BJ (cell line): ENCODE results near the gene TMCO1. TPM values are rescaled to one million over a fixed set of nuclear protein-coding genes. Genes with fewer than 3 reads are reported as not detected.

Experiments used
- CTCF ChIA-PET: fragments of 350-600 bp; formaldehyde crosslinking; extraction: SDS; loops from one replicate; lab custom pipeline; 2021; ENCODE audit warnings: antibody characterized with exemption, inconsistent platforms; lab: Yijun Ruan, JAX
- POLR2A ChIA-PET: fragments of 300-600 bp; sonication (Branson Sonifier 250); formaldehyde crosslinking; extraction: SDS; loops from one replicate; lab custom pipeline; 2021; ENCODE audit warnings: antibody characterized with exemption; lab: Charles Lee
- DNase-seq: peaks from one replicate; pipeline ENCODE4 v3.0.0-alpha.2; 2011; ENCODE audit warnings: low read depth
- H3K27me3 ChIP-seq: 2 replicates; pipeline ENCODE4 v1.6.0; 2011; ENCODE audit warnings: low read length; ENCODE audit not compliant: control insufficient read depth, insufficient read depth
- H3K36me3 ChIP-seq: 2 replicates; pipeline ENCODE4 v1.5.1; 2011; ENCODE audit warnings: low read length; ENCODE audit not compliant: control insufficient read depth, insufficient read depth
- H3K4me3 ChIP-seq: 2 replicates; pipeline ENCODE4 v1.5.1; 2011; ENCODE audit warnings: low read depth, mild to moderate bottlenecking, control low read depth, low read length
- polyA plus RNA-seq: library from polyadenylated mRNA; depleted of rRNA; stranded (reverse); fragments of >200 nt; gene quantifications from 2 replicates; pipeline ENCODE4 v1.2.3, GENCODE V29; 2011
- TF ChIP-seq, protein P1 (sequence below): IDR thresholded peaks from 2 replicates; pipeline ENCODE4 v1.5.1; 2011; ENCODE audit warnings: low read depth, mild to moderate bottlenecking, control low read depth, inconsistent platforms, low read length, moderate library complexity; ENCODE audit not compliant: insufficient read depth

Gene TMCO1
- polyA plus RNA-seq, 1 experiment, result 203 TPM

DNA sequence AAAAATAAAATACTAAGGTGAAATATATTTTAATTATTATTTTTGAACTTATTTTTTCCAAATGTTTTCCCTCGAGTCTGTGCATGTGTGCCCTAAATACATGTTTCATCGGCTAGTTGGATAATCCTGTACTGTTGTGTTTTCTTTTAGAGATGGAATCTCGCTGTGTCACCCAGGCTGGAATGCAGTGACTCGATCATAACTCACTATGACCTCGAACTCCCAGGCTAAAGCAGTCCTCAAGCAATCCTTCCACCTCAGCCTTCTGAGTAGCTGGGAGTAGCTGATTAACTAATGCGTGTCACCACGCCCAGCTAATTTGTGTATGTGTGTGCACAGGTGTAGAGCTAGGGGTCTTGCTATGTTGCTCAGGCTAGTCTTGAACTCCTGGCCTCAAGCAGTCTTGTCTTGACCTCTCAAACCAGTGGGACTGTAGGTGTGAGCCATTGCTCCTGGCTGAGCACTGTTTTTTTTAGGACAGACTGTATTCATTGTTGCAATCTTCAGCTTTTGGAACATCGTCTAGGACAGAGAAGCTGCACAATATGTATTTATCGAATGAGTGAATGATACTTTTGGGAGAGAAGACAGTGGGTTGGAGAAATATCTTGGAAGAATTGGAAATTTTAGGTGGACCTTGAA lies 4.8 kb upstream of the TMCO1 start:
- Histone ChIP-seq H3K4me3 (no peak overlapping the region), H3K27me3 (no peaks in the 10 kb centered on the region), H3K36me3 (no peaks in the 10 kb centered on the region)
- ChIA-PET POLR2A (interaction anchor here (0.6 kb wide), 1 partner anchor 14 kb away, joined by 4 read pairs; no protein-coding TSS in a partner anchor), CTCF (interaction anchor here (1.3 kb wide), 1 partner anchor 151 kb away, joined by 5 read pairs; no protein-coding TSS in a partner anchor)
- TF ChIP-seq, protein P1, sequence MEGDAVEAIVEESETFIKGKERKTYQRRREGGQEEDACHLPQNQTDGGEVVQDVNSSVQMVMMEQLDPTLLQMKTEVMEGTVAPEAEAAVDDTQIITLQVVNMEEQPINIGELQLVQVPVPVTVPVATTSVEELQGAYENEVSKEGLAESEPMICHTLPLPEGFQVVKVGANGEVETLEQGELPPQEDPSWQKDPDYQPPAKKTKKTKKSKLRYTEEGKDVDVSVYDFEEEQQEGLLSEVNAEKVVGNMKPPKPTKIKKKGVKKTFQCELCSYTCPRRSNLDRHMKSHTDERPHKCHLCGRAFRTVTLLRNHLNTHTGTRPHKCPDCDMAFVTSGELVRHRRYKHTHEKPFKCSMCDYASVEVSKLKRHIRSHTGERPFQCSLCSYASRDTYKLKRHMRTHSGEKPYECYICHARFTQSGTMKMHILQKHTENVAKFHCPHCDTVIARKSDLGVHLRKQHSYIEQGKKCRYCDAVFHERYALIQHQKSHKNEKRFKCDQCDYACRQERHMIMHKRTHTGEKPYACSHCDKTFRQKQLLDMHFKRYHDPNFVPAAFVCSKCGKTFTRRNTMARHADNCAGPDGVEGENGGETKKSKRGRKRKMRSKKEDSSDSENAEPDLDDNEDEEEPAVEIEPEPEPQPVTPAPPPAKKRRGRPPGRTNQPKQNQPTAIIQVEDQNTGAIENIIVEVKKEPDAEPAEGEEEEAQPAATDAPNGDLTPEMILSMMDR, result no peak
- DNase-seq, result peak; percentile 47

DNA sequence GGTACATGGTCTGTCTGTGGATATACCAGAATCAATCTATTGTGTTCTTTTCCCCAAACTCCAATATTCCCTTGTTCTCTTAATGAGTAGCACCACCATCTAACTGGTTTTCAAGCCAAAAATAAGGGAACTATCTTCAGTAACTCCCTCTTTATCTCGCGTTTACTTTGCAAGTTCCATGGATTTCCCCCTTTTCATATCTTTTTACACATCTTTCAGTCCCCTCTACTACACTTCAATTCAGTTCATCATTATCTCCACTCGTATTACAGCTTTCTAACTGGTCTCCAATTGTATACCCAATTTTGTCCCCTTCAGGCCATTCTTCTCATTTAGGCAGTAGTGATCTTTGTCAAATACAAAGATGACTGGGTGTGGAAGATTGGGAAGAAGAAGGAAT lies 4.1 kb upstream of the TMCO1 start:
- TF ChIP-seq, protein P1, result no peak
- H3K27me3 ChIP-seq, result no peaks in the 10 kb centered on the region
- H3K4me3 ChIP-seq, result no peak overlapping the region
- DNase-seq, result no peak
- H3K36me3 ChIP-seq, result no peaks in the 10 kb centered on the region; the same call in 1 of the 2 replicates
- POLR2A ChIA-PET, result interaction anchor here (0.6 kb wide), 1 partner anchor 15 kb away, joined by 4 read pairs; no protein-coding TSS in a partner anchor
- CTCF ChIA-PET, result no interaction called here

DNA sequence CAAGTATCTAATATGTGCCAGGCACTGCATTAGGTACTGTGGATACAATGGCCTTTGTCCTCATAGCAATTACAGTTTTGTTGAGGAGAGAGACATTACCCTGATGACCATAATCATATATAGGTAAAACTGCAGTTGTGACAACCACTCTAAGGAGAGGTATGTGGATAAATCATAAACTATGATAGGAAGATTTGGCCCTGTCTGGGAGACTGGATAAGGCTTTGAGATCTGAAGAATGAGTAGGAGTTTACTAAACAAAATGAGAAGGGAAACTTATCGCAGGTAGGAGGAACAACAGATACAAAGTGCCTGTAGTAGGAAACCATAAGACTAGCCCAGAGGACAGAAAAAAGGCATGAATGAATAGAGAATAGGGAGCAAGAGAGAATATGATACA lies 4.4 kb downstream of the TMCO1 start:
- no peak for DNase-seq
- ChIA-PET POLR2A (no interaction called here), CTCF (no interaction called here)
- TF ChIP-seq, protein P1, result no peak
- no peaks in the 10 kb centered on the region for H3K27me3 ChIP-seq
- peaks cover 3% of the 10 kb centered on the region for H3K36me3 ChIP-seq
- no peak overlapping the region for H3K4me3 ChIP-seq

DNA sequence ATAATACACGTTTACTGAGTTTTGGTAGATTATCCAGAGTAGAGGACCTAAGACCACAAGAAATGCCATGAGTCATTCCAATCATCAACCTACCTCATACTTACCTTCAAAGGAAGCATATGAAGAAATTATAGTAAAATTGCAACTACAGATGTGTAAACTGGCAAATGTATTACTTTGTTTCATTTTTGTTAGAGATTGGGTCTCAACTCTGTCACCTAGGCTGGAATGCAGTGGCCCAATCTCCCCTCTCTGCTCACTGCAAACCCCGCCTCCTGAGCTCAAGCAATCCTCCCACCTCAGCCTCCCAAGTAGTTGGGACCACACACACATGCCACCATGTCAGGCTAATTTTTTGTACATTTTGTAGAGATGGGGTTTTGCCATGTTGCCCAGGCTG lies 5.2 kb downstream of the TMCO1 start:
- DNase-seq, result no peak
- peaks cover 4% of the 10 kb centered on the region for H3K36me3 ChIP-seq
- ChIA-PET POLR2A (no interaction called here), CTCF (no interaction called here)
- H3K27me3 ChIP-seq, result no peaks in the 10 kb centered on the region
- TF ChIP-seq, protein P1, result no peak
- no peak overlapping the region for H3K4me3 ChIP-seq

DNA sequence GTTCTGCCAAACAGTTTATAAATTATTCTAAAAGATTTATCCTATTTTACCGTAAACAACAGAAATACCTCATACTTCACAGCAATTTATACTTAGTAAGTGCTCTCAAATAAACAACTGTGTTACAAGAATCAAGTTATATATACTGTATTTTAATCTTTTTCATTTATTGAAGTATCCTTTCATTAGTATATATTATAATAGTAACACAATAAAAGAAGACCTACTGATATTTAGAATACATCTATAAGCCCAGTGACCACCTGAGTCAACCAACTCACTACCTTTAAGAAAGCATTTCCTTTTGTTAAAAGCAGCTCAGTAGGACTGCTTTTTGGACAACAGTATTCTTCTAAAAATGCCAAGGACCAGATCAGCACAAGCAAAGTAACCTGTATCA lies 5.9 kb downstream of the TMCO1 start:
- POLR2A ChIA-PET, result no interaction called here

More for the DNA sequence above, 5.9 kb downstream of the TMCO1 start:
- H3K36me3 ChIP-seq, result peaks cover 7% of the 10 kb centered on the region
- CTCF ChIA-PET, result no interaction called here
- H3K4me3 ChIP-seq, result no peak overlapping the region
- DNase-seq, result no peak
- TF ChIP-seq, protein P1, result no peak
- H3K27me3 ChIP-seq, result no peaks in the 10 kb centered on the region
